WERI-Rb-1 (cell line): ENCODE results near the gene CRY1.

Source experiments
- DNase-seq: peaks from one replicate; pipeline ENCODE4 v3.0.0-alpha.2; 2020
- H3K27ac ChIP-seq: fragments of 250-450 bp; sonication (Bioruptor Pico); 2 replicates; pipeline ENCODE4 v1.5.1; 2020; ENCODE audit warnings: mild to moderate bottlenecking, moderate library complexity
- H3K27me3 ChIP-seq: fragments of 250-450 bp; sonication (Bioruptor Pico); 2 replicates; pipeline ENCODE4 v1.5.1; 2021; ENCODE audit warnings: mild to moderate bottlenecking, low read depth, moderate library complexity; ENCODE audit not compliant: insufficient read depth, severe bottlenecking
- H3K36me3 ChIP-seq: fragments of 250-450 bp; sonication (Bioruptor Pico); 2 replicates; pipeline ENCODE4 v1.5.1; 2020; ENCODE audit warnings: mild to moderate bottlenecking, moderate library complexity
- H3K4me3 ChIP-seq: 2 replicates; pipeline ENCODE4 v1.5.1; 2011; ENCODE audit warnings: low read depth, mild to moderate bottlenecking, control low read depth, low read length
- H3K9me3 ChIP-seq: fragments of 250-450 bp; sonication (Bioruptor Pico); 2 replicates; pipeline ENCODE4 v1.5.1; 2021; ENCODE audit warnings: mild to moderate bottlenecking, moderate library complexity; ENCODE audit not compliant: severe bottlenecking
- CTCF ChIP-seq: IDR thresholded peaks from 2 replicates; pipeline ENCODE4 v1.5.1; 2011; ENCODE audit warnings: low read depth, mild to moderate bottlenecking, control low read depth, inconsistent platforms, low read length

Gene CRY1

GRCh38 chr12:107096571-107096970 lies 3.2 kb upstream of the CRY1 start:
- DNase-seq, result no peak
- H3K27ac ChIP-seq, result no peak overlapping the region
- no peaks in the 10 kb centered on the region for H3K36me3 ChIP-seq
- H3K4me3 ChIP-seq, result no peak overlapping the region
- no peaks in the 10 kb centered on the region for H3K27me3 ChIP-seq
- H3K9me3 ChIP-seq, result peaks cover 7% of the 10 kb centered on the region
- TF ChIP-seq CTCF, result no peak

DNA sequence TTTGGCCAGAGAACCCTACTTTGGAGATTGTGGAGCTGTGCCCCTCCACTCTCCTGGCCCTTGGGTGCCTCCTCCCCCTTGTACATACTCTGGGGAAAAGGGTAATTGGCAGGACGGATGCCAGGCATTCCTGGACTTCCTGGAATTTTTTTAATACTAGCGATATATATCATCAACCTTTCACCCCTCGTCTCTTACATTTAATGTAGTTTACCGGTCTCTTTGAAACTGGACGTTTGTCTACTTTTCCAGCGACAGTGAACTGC lies 767 bp upstream of the CRY1 start:
- DNase-seq, result no peak
- Histone ChIP-seq H3K36me3 (no peaks in the 10 kb centered on the region), H3K27me3 (no peaks in the 10 kb centered on the region)

DNA sequence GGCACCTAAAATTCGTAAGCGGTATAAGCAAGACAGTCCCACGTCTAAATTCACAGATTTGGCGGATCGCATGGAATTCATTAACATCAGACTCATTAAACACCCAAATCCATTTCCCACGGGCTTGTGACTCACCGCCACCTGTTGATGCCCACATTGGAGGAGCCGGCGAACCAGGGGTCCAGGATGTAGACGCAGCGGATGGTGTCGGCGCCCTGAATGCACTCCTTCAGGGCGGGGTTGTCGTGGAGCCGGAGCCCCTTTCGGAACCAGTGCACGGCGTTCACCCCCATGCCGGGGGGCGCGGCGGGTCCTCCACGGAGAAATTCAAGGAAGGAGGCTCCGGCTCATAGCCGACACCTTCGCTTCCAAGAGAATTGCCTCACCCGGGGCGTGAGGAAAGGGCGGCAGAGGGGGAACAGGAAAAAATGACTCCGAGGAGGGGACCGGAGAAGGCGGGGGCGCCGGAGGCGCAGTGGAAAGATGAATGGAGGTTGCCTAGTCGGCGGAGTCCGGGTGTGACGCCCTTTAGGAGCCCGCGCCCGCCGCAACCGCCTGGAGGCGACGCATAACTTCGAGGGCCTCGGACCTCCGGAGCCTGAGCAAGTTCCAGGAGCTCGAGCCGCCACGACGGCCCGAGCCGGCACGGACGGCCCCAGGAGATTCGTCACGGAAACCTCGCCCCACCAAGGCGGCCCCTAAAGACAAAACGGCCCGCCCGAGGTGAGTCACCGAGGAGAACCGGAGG lies 506 bp downstream of the CRY1 start:
- DNase-seq, result peak; percentile 31
- Histone ChIP-seq H3K27me3 (no peaks in the 10 kb centered on the region), H3K27ac (peak overlapping the region; percentile 71), H3K36me3 (no peaks in the 10 kb centered on the region), H3K4me3 (peak overlapping the region; percentile 78), H3K9me3 (peaks cover 7% of the 10 kb centered on the region)
- no peak for TF ChIP-seq CTCF

More for the DNA sequence above, 767 bp upstream of the CRY1 start:
- peaks cover 7% of the 10 kb centered on the region for H3K9me3 ChIP-seq
- no peak for TF ChIP-seq CTCF
- H3K4me3 ChIP-seq, result peak overlapping the region; percentile 78
- H3K27ac ChIP-seq, result peak overlapping the region; percentile 71

DNA sequence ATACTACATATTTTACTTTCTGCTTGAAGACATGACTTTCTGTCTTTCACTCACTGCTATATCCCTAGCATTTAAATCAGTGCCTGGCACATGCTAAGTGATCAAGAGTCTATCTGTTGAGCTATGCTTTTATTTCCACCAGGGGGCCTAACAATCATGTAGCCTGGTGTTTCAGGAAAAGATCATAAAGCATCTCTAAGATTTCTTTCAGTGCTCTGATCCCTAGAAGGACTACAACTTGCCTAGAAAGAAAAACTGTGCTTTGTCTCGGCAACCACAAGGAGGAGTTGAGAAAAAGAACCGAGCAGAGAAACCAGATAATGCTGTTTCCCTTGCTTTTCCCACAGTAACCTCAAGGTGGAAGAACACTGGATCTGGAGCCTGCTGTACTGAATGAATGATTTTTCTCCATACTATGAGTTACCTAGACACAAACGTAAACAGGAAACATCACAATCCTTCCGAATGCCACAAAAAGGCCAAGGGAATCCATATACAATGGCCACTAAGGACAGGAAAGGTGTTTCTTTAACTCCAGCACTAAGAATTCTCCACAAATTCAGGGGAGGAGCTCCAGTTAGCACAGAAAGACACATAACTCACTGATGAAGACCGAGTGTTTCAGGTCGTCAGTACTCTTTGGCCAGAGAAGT lies 1.2 kb downstream of the CRY1 start:
- peak; percentile 58 for DNase-seq
- H3K4me3 ChIP-seq, result peak overlapping the region; percentile 78
- no peak overlapping the region; the same call in 1 of the 2 replicates for H3K27ac ChIP-seq
- no peaks in the 10 kb centered on the region for H3K36me3 ChIP-seq
- peaks cover 5% of the 10 kb centered on the region for H3K9me3 ChIP-seq
- peak; percentile 67 for TF ChIP-seq CTCF
- no peaks in the 10 kb centered on the region for H3K27me3 ChIP-seq

DNA sequence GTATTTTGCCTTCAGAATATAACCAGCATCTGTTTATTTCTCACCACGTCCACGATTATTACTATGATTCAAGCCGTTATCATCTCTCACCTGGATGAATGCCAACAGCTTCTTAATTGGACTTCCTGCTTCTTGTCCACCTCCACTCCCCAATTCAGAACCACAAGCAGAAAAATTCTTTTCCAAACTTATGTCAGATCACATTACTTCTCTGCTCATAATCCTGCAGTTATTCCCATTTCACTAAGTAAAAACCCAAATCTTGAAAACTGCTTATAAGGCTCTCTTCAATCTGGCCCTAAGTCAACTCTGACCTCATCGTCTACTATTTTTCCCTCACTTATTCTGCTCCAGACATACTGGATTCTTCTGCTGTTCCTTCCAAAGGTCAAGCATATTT lies 2.0 kb downstream of the CRY1 start:
- peaks cover 1% of the 10 kb centered on the region for H3K9me3 ChIP-seq
- DNase-seq, result no peak
- H3K27ac ChIP-seq, result no peak overlapping the region
- no peak overlapping the region for H3K4me3 ChIP-seq
- no peaks in the 10 kb centered on the region for H3K27me3 ChIP-seq
- no peak for TF ChIP-seq CTCF
- H3K36me3 ChIP-seq, result no peaks in the 10 kb centered on the region
